ENCODE data around the gene VAV1.

DNA sequence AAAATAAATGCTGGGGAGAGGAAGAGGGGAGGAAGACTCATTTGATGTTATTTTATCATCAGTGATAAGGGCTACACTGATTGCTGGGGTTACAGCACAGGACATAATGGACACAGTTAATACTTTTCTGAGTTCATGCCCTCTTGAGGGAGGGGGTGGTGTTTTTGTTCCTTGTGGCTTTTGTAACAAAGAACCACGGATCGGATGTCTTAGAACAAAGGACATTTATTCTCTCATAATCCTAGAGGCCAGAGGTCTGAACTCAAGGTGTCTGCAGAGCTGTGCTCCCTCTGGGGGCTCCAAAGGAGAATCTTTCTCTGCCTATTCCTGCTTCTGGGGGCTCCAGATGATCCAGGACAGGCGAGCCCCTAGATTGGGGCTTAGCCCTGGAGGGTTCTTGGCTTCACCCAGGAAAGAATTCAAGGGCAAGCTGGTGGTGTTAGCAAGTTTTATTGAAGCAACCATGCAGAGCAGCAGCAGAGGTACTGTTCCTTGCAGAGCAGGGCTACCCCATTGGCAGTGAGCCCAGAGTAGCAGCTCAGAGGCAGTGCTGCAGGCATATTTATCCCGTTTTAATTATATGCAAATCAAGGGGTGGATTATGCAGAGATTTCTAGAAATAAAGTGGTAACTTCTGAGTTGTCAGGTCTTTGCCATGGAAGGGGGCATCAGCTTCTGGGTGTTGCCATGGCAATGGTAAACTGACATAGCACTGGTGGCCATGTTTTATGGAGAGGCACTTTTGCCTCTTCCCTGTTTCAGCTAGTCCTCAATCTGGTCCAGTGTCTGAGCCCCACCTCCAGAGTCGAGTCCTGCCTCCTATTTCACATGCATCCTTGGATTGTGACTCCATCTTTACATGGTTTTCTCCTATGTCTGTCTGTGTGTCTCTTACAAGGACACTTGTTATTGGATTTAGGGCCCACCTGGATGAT, 18.0 kb downstream of the VAV1 start:
- TF ChIP-seq, protein P1, sequence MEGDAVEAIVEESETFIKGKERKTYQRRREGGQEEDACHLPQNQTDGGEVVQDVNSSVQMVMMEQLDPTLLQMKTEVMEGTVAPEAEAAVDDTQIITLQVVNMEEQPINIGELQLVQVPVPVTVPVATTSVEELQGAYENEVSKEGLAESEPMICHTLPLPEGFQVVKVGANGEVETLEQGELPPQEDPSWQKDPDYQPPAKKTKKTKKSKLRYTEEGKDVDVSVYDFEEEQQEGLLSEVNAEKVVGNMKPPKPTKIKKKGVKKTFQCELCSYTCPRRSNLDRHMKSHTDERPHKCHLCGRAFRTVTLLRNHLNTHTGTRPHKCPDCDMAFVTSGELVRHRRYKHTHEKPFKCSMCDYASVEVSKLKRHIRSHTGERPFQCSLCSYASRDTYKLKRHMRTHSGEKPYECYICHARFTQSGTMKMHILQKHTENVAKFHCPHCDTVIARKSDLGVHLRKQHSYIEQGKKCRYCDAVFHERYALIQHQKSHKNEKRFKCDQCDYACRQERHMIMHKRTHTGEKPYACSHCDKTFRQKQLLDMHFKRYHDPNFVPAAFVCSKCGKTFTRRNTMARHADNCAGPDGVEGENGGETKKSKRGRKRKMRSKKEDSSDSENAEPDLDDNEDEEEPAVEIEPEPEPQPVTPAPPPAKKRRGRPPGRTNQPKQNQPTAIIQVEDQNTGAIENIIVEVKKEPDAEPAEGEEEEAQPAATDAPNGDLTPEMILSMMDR (IDR thresholded peaks at IDR 0.05; ENCODE audit: borderline replicate concordance, extremely low read depth, low read length, poor library complexity, severe bottlenecking), result no peak
- TF ChIP-seq EZH2 (IDR thresholded peaks at IDR 0.05; ENCODE audit: borderline replicate concordance, low read depth, low read length, severe bottlenecking), result no peak

Data from DND-41 (cell line).